Lung (tissue), 12 donors: ENCODE data around the gene PLCB4. TPM values are rescaled to one million over a fixed set of nuclear protein-coding genes. Genes with fewer than 3 reads are reported as not detected.

Experiments
- ATAC-seq: fragments of 200-7000 bp; cut with Tn5 transposase; one replicate; pipeline ENCODE4 v1.9.1; 2020; ENCODE audit warnings: moderate number of reproducible peaks; ENCODE audit not compliant: insufficient read depth, low FRiP score
- DNase-seq, 3 donors: peaks; one replicate each; pipeline ENCODE4 v3.0.0-alpha.2; 2013 to 2017
- H3K27ac ChIP-seq, 2 donors: one replicate each; pipeline ENCODE4 v1.5.1; 2013; ENCODE audit warnings: mild to moderate bottlenecking in 2 of 2, moderate library complexity in 2 of 2, control low read depth in 1 of 2, inconsistent platforms in 1 of 2, low read depth in 1 of 2, low read length in 1 of 2
- H3K27me3 ChIP-seq, 3 donors: one replicate each; pipeline ENCODE4 v1.5.1; 2013; ENCODE audit warnings: low read length in 2 of 3; ENCODE audit not compliant: control insufficient read depth in 3 of 3, insufficient read depth in 3 of 3
- H3K36me3 ChIP-seq, 4 donors: one replicate each; pipeline ENCODE4 v1.5.1; 2013; ENCODE audit warnings: low read length in 4 of 4, mild to moderate bottlenecking in 1 of 4, moderate library complexity in 1 of 4; ENCODE audit not compliant: control insufficient read depth in 4 of 4, insufficient read depth in 4 of 4
- H3K4me1 ChIP-seq, 5 donors: one replicate each; pipeline ENCODE4 v1.5.1; 2013; ENCODE audit warnings: low read length in 5 of 5, mild to moderate bottlenecking in 2 of 5, moderate library complexity in 1 of 5; ENCODE audit not compliant: control insufficient read depth in 5 of 5, insufficient read depth in 5 of 5
- H3K4me3 ChIP-seq: one replicate; pipeline ENCODE4 v1.5.1; 2013; ENCODE audit warnings: mild to moderate bottlenecking, control low read depth, moderate library complexity
- H3K9ac ChIP-seq, 2 donors: one replicate each; pipeline ENCODE4 v1.5.1; 2013; ENCODE audit warnings: low read length in 2 of 2, control low read depth in 1 of 2; ENCODE audit not compliant: insufficient read depth in 1 of 2
- H3K9me3 ChIP-seq, 4 donors: one replicate each; pipeline ENCODE4 v1.5.1; 2013; ENCODE audit warnings: low read length in 3 of 4, mild to moderate bottlenecking in 1 of 4, moderate library complexity in 1 of 4; ENCODE audit not compliant: control insufficient read depth in 4 of 4, insufficient read depth in 3 of 4
- CTCF ChIP-seq: IDR thresholded peaks from 2 replicates; pipeline ENCODE4 v1.5.1; 2012; ENCODE audit warnings: mild to moderate bottlenecking; ENCODE audit errors: control extremely low read depth, extremely low read depth
- WGBS, 2 donors: extraction: QIAGEN DNeasy Blood & Tissue Kit; methylation state at CpG; one replicate each; pipeline ENCODE4 v1.1.7; 2013; 5-methylcytosine and 5-hydroxymethylcytosine counted together
- polyA plus RNA-seq, 2 donors: library from polyadenylated mRNA; stranded (reverse); fragments of 200-250 nt; gene quantifications; one replicate each; pipeline ENCODE4 v1.2.1, GENCODE V29; 2013
- total RNA-seq, 2 donors: library from RNA; depleted of rRNA in 1 of 2; stranded (reverse); fragments of >200 nt in 1 of 2; gene quantifications; one replicate each; pipeline ENCODE4 v1.2.1, GENCODE V29; 2014 to 2021
- donor health status: control.
- donor health status: control.
- donor health status: Bipolar disorder and iron deficiency.
- donor health status: healthy.
- donor health status: DM: yes; HTN: yes; CAD: no.

The PLCB4 gene
- total and polyA plus RNA-seq, 4 donors = 2.1 to 18.6 (median 5.6) TPM

- WGBS, 2 donors = 75 to 89% methylated on average over 4 of the region's 4 CpGs
- no peak overlapping the region for H3K27ac ChIP-seq
- peak in 2 of 3 donors; percentile 65 to 66 for DNase-seq
Measured at GRCh38 chr20:9276966-9277468, 208.1 kb downstream of the PLCB4 start.

GRCh38 chr20:9279918-9280401 lies 211.1 kb downstream of the PLCB4 start:
- no peak for TF ChIP-seq CTCF
- Histone ChIP-seq H3K27me3 (no peaks in the 10 kb centered on the region), H3K27ac (peak overlapping the region in 1 of 2 donors; percentile 23), H3K4me1 (peaks cover 1 to 34% (median 17%) of the 10 kb centered on the region in 5 donors), H3K4me3 (no peak overlapping the region), H3K9me3 (no peaks in the 10 kb centered on the region), H3K36me3 (no peaks in the 10 kb centered on the region), H3K9ac (no peak overlapping the region)
- no peak for ATAC-seq
- DNase-seq = no peak
- 66 to 86% methylated on average over 2 of the region's 2 CpGs for WGBS, 2 donors

More at GRCh38 chr20:9276966-9277468, 208.1 kb downstream of the PLCB4 start:
- Histone ChIP-seq H3K9me3 (no peaks in the 10 kb centered on the region), H3K27me3 (no peaks in the 10 kb centered on the region), H3K36me3 (no peaks in the 10 kb centered on the region), H3K4me1 (peaks cover 1 to 31% (median 17%) of the 10 kb centered on the region in 5 donors), H3K4me3 (no peak overlapping the region), H3K9ac (peak overlapping the region in 1 of 2 donors; percentile 51)
- no peak for TF ChIP-seq CTCF
- ATAC-seq = no peak

- no peaks in the 10 kb centered on the region for H3K27me3 ChIP-seq
- ATAC-seq (no peak), DNase-seq (no peak)
- no peak overlapping the region for H3K4me3 ChIP-seq
- no peak overlapping the region for H3K9ac ChIP-seq
- 40 to 49% methylated on average over 5 of the region's 5 CpGs for WGBS, 2 donors
- TF ChIP-seq CTCF = no peak
- H3K4me1 ChIP-seq = peaks cover 1 to 33% (median 17%) of the 10 kb centered on the region in 5 donors
- peak overlapping the region; percentile 22 to 23 for H3K27ac ChIP-seq
- H3K36me3 ChIP-seq = no peaks in the 10 kb centered on the region
- no peaks in the 10 kb centered on the region for H3K9me3 ChIP-seq
Measured at GRCh38 chr20:9280666-9281065, 211.8 kb downstream of the PLCB4 start.

GRCh38 chr20:9281803-9282202 lies 212.9 kb downstream of the PLCB4 start:
- Histone ChIP-seq H3K4me3 (no peak overlapping the region), H3K9me3 (no peaks in the 10 kb centered on the region), H3K27me3 (no peaks in the 10 kb centered on the region), H3K4me1 (peaks cover 0 to 31% (median 12%) of the 10 kb centered on the region in 5 donors), H3K9ac (no peak overlapping the region), H3K27ac (no peak overlapping the region), H3K36me3 (no peaks in the 10 kb centered on the region)
- 55 to 59% methylated on average over 1 of the region's 1 CpG for WGBS, 2 donors
- TF ChIP-seq CTCF = no peak
- no peak for ATAC-seq
- DNase-seq = peak in 2 of 3 donors; percentile 78 to 82
